ENCODE data around the gene CRACDL.

CRACDL gene

DNA sequence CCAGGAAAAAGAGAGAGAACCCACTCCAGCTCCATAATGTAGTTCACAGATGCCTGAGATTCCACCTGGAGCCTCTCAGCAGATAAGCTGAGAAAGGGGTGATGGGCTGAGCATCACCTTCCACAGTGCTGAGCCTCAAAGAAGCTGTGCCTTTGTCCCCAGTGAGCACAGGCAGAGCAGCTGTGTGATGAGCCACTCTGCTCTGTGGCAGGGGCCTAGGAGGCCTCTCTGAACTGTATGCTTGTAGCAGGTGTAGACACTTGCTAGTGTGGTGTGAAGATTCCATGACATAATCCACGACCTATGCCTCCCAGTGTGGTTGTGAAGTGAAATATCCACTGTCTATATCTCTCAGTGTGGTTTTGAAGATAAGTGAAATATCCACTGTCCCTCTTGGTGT is 134.7 kb downstream of the CRACDL start:
- TF ChIP-seq CTBP1 (IDR thresholded peaks at IDR 0.05; ENCODE audit: borderline replicate concordance), result no peak
- no peak for TF ChIP-seq ZNF384 (IDR thresholded peaks at IDR 0.05)
- TF ChIP-seq NFRKB (IDR thresholded peaks at IDR 0.05), result no peak
- no peak for TF ChIP-seq SP1 (IDR thresholded peaks at IDR 0.05)
- TF ChIP-seq ARNT (IDR thresholded peaks at IDR 0.05), result no peak
- TF ChIP-seq FOXA1 (IDR thresholded peaks at IDR 0.05), result no peak
- no peak for TF ChIP-seq HDGF (IDR thresholded peaks at IDR 0.05; ENCODE audit: borderline replicate concordance)
- TF ChIP-seq L3MBTL2 (conservative IDR thresholded peaks at IDR 0.05), result no peak
- DNase-seq (ENCODE audit: extremely low spot score), result no peak
- ChIA-PET CTCF (no interaction called here), POLR2A (no interaction called here)

GRCh38 chr2:98800330-98801064 is 135.5 kb downstream of the CRACDL start:
- TF ChIP-seq FOXK2 (IDR thresholded peaks at IDR 0.05) (no peak), CTBP1 (IDR thresholded peaks at IDR 0.05; ENCODE audit: borderline replicate concordance) (no peak)
- ChIA-PET CTCF (no interaction called here), POLR2A (no interaction called here)
- DNase-seq (ENCODE audit: extremely low spot score), result no peak

GRCh38 chr2:98799375-98800329 is 136.4 kb downstream of the CRACDL start:
- CTCF ChIA-PET, result no interaction called here
- TF ChIP-seq NFRKB (IDR thresholded peaks at IDR 0.05), result no peak
- no peak for TF ChIP-seq SUZ12 (IDR thresholded peaks at IDR 0.05)
- no peak for TF ChIP-seq ARNT (IDR thresholded peaks at IDR 0.05)
- no peak for TF ChIP-seq FOXM1 (IDR thresholded peaks at IDR 0.05; ENCODE audit: borderline replicate concordance)
- no peak for TF ChIP-seq FOXK2 (IDR thresholded peaks at IDR 0.05)
- no peak for TF ChIP-seq L3MBTL2 (conservative IDR thresholded peaks at IDR 0.05)
- TF ChIP-seq LEF1 (IDR thresholded peaks at IDR 0.05; ENCODE audit: borderline replicate concordance), result no peak
- TF ChIP-seq HDGF (IDR thresholded peaks at IDR 0.05; ENCODE audit: borderline replicate concordance), result no peak
- TF ChIP-seq SP1 (IDR thresholded peaks at IDR 0.05), result no peak
- TF ChIP-seq, protein P1, sequence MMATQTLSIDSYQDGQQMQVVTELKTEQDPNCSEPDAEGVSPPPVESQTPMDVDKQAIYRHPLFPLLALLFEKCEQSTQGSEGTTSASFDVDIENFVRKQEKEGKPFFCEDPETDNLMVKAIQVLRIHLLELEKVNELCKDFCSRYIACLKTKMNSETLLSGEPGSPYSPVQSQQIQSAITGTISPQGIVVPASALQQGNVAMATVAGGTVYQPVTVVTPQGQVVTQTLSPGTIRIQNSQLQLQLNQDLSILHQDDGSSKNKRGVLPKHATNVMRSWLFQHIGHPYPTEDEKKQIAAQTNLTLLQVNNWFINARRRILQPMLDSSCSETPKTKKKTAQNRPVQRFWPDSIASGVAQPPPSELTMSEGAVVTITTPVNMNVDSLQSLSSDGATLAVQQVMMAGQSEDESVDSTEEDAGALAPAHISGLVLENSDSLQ (IDR thresholded peaks at IDR 0.05), result no peak
- TF ChIP-seq FOXA1 (IDR thresholded peaks at IDR 0.05), result no peak
- POLR2A ChIA-PET, result no interaction called here
- DNase-seq (ENCODE audit: extremely low spot score), result no peak

GRCh38 chr2:98796775-98797544 is 139.1 kb downstream of the CRACDL start:
- ChIA-PET POLR2A (no interaction called here), CTCF (no interaction called here)
- no peak for DNase-seq (ENCODE audit: extremely low spot score)
- no peak for TF ChIP-seq CTBP1 (IDR thresholded peaks at IDR 0.05; ENCODE audit: borderline replicate concordance)
- no peak for TF ChIP-seq L3MBTL2 (conservative IDR thresholded peaks at IDR 0.05)
- no peak for TF ChIP-seq SP1 (IDR thresholded peaks at IDR 0.05)
- no peak for TF ChIP-seq FOXM1 (IDR thresholded peaks at IDR 0.05; ENCODE audit: borderline replicate concordance)
- no peak for TF ChIP-seq LEF1 (IDR thresholded peaks at IDR 0.05; ENCODE audit: borderline replicate concordance)
- TF ChIP-seq FOXK2 (IDR thresholded peaks at IDR 0.05), result no peak
- no peak for TF ChIP-seq BHLHE40 (IDR thresholded peaks at IDR 0.05; ENCODE audit: borderline replicate concordance)
- TF ChIP-seq NFRKB (IDR thresholded peaks at IDR 0.05), result no peak
- TF ChIP-seq FOXA1 (IDR thresholded peaks at IDR 0.05), result no peak
- no peak for TF ChIP-seq ZNF384 (IDR thresholded peaks at IDR 0.05)

DNA sequence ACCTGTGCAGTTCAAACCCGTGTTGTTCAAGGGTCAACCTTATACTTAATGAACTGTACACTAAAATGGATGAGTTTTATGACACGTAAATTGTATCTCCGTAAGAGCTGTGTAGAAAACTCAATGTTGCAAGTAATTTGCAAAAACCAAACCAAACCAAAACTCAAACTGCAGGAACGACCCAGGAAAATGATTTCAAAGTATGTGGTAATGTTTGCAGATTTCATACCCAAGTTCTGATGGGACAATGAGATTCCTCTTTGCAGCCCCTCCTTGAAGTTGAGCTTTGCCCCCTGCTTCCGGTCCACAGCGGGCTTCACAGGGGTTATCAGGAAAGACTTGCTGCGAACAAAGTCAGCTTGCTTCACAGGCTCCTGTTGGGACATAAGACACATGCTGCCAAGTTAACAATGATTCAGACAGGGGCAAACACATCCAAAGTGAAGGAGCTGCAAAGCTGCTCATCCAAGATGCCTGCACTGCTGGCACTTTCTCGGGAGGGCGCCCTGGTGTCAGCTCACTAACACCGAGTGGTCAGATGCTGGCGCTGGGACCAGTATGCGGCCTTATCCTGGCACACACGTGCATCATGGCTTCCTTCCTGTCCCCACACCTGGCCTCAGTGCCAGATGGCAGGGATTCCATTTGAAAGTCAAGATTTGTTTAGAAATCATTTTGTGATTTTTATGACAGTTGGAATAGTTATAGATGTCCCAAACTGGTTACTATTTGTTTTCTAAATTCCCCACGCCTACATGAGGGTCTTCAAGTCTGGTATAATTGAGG is 139.9 kb downstream of the CRACDL start:
- TF ChIP-seq SUZ12 (IDR thresholded peaks at IDR 0.05) (no peak), HDGF (IDR thresholded peaks at IDR 0.05; ENCODE audit: borderline replicate concordance) (no peak), ELF4 (IDR thresholded peaks at IDR 0.05) (no peak), FOXK2 (IDR thresholded peaks at IDR 0.05) (no peak), NFRKB (IDR thresholded peaks at IDR 0.05) (no peak), FOXA1 (IDR thresholded peaks at IDR 0.05) (no peak), LEF1 (IDR thresholded peaks at IDR 0.05; ENCODE audit: borderline replicate concordance) (no peak), CTBP1 (IDR thresholded peaks at IDR 0.05; ENCODE audit: borderline replicate concordance) (no peak), ZNF384 (IDR thresholded peaks at IDR 0.05) (no peak), TARDBP (IDR thresholded peaks at IDR 0.05) (no peak), L3MBTL2 (conservative IDR thresholded peaks at IDR 0.05) (no peak), ARNT (IDR thresholded peaks at IDR 0.05) (no peak), BHLHE40 (IDR thresholded peaks at IDR 0.05; ENCODE audit: borderline replicate concordance) (no peak), FOXM1 (IDR thresholded peaks at IDR 0.05; ENCODE audit: borderline replicate concordance) (no peak), SP1 (IDR thresholded peaks at IDR 0.05) (no peak)
- TF ChIP-seq, protein P1 (IDR thresholded peaks at IDR 0.05), result no peak
- CTCF ChIA-PET, result no interaction called here
- POLR2A ChIA-PET, result no interaction called here
- no peak for DNase-seq (ENCODE audit: extremely low spot score)

Data from HEK293T (cell line).